NCI-H1694 treated with DMSO at 0.1 percent for 48 hours (cell line): ENCODE measurements around the gene ZNF189.

Source experiments
- DNase-seq: peaks from one replicate; lab custom pipeline; 2025; lab: John Stamatoyannopoulos, UW

ZNF189 gene

GRCh38 chr9:101419863-101420262 lies 21.2 kb downstream of the ZNF189 start:
- DNase-seq: no peak

DNA sequence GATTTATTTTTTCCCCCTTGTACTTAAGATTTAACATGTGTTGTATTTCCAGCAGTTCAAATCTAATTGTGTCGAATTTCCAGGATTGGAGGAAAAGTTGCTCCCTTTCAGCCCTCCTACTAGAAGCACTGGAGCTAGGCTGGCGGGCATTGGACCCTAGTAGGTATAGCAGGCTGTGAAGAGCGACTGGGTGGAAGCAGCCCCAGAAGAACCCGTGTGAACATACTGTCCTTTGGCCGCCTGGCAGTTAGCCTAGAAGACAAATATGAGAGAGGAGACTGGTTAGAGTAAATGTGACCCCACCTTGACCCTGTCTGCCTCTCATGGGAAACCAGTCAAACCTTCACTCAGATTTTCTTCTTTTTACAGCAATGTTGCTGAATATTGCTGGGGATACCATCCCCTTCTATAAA lies 23.0 kb downstream of the ZNF189 start:
- no peak for DNase-seq

DNA sequence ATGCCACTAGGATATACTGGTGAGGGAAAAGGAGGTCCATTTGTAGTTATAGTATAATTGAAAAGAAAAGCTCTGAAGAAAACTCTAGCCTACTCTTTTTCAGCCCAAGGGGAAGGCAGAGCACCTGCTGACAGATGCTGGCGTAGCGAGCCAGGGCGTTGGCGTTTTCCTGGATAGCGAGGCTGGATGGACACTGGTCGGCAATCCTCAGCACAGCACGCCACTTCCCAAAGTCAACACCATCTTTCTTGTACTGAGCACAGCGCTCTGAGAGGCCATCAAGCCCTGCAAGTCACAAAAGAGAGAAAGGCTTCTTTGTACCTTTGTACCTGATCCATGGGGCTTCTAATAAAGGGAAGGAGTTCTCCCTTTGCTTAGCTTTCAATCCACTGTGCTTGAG lies 28.7 kb downstream of the ZNF189 start:
- DNase-seq: no peak

GRCh38 chr9:101427957-101428655 lies 29.5 kb downstream of the ZNF189 start:
- no peak for DNase-seq

DNA sequence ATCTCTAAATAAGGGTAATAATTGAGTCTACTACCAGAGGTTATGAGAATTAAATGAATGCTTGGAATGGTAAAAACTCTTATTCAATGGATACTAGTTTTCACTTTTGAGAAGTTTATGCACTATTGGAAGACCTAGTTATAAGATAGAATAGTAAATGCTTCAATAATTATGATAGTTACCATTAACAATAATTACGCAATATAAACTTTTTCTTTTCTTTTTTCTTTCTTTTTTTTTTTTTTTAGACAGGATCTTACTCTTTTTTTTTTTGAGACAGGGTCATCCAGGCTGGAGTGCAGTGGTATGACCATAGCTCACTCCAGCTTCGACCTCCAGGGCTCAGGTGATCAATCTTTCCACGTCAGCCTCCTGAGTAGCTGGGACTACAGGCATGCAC lies 30.3 kb downstream of the ZNF189 start:
- DNase-seq: no peak

DNA sequence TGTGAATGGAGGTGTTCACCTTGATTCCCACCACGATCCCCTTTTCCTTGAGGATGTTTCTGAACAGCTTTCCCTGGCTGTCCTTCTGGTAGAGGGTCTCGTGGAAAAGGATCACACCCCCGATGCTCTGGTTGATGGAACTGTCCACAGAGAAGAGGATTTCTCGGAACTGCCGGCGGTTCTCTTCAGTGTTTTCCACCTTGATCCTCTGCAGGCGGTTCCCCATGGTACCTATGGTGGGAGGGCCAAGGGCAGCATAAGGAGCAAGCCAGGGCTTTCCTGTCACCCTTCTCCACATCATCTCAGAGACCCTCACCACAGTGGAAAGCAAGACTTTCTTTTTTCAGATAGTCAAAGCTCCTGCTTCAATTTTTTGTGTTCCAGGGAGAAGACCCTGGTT lies 31.1 kb downstream of the ZNF189 start:
- no peak for DNase-seq

DNA sequence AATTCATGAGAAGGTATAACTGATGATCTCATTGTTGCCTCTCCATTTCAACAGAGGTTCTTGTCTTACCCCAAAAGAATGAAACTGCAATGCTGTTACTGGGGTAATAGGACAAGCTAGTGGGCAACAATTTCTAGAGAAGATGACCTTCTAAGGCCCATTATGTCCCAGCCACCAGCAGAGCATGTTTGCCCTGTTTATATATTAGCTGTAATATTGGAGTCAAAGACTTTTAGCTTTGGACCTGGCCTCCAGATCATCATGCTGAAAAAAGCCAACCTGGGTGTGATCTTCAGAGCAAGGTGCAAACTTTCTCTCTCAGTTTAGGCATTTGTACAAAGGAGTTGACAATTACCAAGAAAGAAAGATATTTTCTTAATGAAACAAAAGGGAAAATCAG lies 33.5 kb downstream of the ZNF189 start:
- DNase-seq: no peak

GRCh38 chr9:101432740-101433139 lies 34.1 kb downstream of the ZNF189 start:
- DNase-seq: no peak

DNA sequence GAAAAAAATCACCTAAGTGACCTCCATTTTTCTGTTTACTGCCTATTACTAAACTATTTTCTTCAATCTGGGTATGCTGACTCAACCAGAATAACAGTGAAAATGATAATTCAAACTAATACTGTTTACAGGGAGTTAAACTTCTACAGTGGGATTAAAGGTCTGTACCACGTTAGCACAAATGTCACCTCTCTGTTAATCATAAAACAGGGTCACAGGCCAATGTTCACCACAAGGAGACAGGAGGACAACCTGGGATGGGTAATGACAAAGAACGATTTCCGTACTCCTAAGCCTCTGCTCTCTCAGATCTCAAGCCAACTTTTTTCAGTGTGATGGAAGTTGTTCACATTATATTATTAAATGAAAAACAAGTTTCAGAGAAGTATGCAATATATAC lies 34.6 kb downstream of the ZNF189 start:
- no peak for DNase-seq

GRCh38 chr9:101434998-101435397 lies 36.3 kb downstream of the ZNF189 start:
- DNase-seq: no peak

- DNase-seq: no peak
These were observed 37.0 kb downstream of the ZNF189 start, which contains the start of gene ALDOB for GRCh38 chr9:101435601-101436079. ALDOB (minus strand) TSS chr9:101435774; CDS start chr9:101430887, 4,887 bp downstream.

DNA sequence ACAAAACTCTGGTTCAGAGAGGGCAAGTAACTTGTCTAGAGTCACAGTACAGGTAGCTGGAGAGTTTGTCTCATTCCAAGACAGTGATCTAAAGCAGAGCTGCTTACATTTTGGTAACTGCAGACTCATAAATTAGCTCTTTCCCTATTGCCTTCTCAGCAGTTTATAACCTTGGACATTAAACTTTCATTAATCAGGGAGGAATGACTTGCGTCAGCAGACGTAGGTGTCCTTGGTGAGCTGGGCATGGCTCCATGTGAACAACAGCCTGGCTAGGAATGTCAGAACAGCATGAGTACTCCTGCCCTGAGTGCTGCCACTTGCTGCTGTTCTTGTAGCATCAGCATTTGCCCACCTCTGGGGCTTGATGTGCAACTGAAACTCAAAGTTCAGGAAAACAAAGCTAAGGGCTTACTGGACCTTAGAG lies 39.2 kb downstream of the ZNF189 start:
- DNase-seq: no peak

DNA sequence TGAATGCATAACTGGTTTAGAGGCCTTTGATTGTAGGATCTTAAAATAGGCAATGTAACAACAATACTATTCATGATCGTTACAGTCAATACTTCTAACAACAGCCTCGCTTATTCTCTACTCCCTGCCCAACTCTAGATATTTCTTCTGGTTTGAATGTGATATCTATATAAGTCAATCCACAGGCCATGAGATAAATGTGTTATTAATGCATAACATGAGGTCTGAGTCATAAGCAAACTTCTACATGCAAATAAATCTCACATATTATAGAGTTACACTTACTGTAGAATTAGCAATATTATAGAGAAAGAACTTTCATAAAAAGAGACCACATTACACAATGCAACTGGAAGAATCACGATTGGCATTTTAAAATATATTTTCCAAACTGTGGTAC lies 39.9 kb downstream of the ZNF189 start:
- DNase-seq: no peak

DNA sequence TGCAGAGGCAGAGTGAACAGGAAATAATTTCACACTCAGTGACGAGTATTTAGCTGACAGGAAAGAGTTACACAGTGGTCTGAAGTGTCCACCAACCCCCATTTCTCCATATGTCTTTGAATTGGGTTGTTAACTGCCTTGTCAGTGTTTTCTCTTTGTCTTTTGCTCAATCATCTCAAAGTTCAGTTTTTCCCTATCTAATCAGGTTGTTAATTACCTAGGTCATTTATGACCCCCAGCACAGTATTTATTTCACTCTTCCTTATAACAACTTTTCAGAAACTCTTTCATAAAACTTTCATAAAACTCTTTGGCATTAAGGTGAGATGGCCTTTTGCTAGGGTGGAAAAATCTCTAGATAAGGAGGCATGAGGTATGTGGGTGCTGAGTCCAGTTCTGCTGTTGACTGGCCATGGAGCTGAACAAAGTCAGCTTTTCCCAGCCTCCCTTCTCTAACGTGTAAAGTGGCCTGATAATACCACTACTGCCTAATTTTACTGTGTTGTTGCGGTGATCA lies 42.1 kb downstream of the ZNF189 start:
- no peak for DNase-seq

DNA sequence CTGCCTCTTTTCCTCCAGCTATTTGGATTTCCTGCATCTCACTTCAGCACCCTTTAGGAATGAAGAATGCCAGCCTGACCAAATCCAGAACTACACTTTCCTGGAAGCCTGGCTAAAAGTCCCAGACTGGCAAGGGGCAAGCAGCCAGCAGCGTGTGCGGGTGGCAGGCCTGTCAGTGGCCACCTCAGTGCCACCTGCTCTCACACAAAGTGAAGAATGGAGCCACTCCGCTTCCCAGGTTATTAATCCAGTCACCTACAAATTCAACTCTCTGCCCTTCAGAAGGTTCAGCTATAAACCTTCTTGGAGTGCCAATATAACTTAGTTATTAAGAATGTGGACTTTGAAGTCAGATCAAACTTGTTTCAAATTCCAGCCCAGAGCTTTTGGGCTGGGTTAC lies 43.7 kb downstream of the ZNF189 start:
- no peak for DNase-seq

GRCh38 chr9:101442736-101443135 lies 44.1 kb downstream of the ZNF189 start:
- no peak for DNase-seq

GRCh38 chr9:101443364-101443771 lies 44.7 kb downstream of the ZNF189 start:
- peak; percentile 95 for DNase-seq

GRCh38 chr9:101445353-101446029 lies 46.8 kb downstream of the ZNF189 start:
- no peak for DNase-seq

GRCh38 chr9:101446732-101447131 lies 48.1 kb downstream of the ZNF189 start:
- no peak for DNase-seq

DNA sequence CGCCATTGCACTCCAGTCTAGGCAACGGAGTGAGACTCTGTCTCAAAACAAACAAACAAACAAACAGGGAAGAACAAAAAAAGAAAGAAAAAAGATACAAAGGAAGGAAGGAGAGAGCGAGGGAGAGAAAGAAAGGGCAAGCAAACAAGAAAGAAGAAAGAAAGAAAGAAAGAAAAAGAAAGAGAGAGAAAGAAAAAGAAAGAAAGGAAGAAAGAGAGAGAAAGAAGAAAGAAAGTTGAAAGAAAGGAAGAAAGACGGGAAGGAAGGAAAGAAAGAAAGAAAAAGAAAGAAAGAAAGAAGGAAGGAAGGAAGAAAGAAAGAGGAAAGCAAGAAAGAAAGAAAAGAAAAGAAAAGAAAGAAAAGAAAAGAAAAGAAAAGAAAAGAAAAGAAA lies 50.0 kb downstream of the ZNF189 start:
- no peak for DNase-seq

DNA sequence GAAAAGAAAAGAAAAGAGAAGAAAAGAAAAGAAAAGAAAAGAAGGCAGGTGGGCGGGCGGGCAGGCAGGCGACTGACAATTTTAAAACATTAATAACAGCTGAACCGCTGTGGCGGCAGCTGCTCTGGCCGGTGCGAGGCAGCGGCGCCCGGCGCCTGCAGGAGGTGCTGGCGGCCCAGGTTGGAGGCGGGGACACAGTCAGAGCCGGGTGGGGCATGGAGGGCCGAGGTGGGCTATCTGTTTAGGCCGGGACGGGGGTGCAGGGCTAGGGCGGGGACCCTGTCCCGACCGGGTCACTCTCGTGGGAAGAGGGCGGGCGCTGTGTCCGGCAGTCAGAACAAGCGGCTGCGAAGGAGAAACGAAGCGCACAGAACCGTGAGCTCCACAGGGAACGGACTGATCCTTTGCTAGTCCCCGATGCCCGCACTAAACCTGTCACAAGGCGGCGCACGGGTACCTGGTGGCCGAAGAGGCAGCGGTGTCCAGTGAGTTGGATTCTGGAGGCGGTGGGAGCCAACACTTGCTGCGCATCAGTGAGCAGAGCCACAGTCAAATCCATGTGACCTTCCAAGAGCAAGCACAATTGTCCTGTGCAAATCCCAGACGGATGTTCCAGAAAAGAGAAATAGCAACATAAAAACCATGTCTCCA lies 50.5 kb downstream of the ZNF189 start:
- DNase-seq: peak; percentile 51

DNA sequence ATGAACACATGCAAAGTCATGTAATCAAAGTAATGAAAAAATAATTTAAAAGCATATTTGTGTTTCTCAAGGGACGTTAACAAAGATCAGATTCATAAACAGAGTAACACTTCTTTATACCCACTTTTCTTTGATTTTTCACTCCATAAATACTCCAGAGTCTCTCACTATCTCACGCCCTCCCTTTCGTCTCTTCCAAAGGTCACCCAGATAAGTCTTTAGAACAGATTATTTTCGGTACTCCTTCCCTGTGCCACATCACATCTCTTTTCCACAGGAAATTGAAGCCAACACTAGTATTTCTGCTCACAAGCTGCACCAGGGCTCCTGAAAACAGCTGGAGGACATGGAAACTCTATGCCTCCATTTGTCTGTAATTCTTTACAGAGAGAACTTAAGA lies 52.3 kb downstream of the ZNF189 start:
- DNase-seq: no peak

- no peak for DNase-seq
These were observed 52.8 kb downstream of the ZNF189 start for GRCh38 chr9:101451498-101451897.
